Measurements from ENCODE around the gene SARDH.

SARDH gene

DNA sequence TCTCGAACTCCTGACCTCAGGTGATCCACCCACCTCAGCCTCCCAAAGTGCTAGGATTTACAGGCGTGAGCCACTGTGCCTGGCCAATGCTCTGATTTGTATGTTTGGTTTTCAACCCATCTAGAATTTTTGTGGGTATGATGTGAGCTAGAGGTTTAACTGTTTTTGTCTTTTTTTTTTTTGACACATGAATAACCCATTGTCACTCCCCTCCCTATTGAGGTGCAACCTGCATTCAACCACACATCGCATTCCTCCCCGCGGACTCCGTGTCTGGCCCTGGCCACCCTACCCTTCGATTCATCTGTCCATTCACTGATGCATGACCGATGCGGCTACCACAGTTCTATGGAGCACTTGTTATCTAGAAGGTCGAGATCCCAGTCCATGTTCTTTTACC lies 119.4 kb downstream of the SARDH start:
- DNase-seq = no peak

DNA sequence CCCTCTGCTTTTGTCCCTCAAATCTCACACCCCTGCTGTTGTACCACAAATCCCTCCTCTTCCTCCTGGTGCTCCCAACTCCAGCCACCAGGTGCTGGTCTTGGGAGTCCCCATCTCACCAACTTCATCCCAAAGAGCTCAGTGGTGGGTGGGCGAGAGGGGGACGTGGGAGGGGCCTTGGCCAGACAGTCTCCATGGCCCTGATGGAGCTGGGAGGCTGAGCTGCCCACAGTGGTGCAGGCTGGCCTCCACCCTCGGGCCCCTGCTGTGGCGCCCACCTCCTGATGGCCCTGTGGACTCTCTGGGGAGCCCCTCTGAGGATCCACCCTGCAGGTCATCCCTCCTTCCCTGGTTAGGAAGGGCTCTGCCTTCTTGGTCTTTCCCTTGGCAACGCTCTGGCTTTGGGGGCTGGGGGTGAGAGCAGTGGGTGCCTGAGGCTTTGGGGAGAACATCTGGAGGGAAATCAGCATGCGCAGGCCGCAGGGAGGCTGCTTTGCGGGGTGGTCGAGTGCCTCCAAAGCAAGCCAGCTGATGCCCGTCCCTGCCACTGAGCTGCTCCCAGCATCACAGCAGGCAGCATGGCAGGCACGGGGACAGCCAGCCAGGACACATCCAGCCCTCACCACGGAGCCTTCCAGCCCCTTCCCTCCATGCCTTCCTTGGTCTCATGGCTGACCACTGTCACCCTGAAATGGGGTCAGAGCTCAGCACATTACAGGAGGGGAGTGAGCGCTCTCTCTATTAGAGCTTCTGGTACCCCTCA lies 121.3 kb downstream of the SARDH start:
- no peak for DNase-seq

DNA sequence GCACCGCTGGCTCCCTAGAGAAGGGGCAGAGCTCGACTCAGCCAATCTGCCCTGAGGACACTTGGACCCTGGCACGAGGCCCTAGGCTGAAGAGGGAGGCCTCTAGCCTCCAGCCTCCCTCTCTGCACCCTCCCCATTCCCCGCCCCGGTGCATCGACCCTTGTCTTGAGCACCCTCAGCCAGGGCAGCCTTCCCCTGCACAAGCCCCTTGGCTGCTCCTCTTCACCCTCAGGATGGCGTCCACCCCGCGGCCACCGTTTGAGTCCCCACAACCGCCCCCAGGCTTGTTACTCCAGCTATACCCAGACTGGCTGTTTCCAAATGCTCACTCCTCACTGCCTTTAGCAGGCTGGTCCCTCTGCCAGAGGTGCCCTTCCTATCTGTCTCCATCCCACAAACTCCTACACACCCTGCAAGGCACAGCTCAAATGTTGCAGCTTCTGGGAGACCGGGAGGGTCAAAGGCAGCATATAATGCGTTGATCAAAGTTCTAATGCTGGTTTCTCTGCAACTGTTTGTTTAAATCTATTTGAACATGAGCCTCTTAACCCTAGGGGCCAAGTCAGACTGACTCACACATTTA lies 122.5 kb downstream of the SARDH start:
- no peak for DNase-seq

DNA sequence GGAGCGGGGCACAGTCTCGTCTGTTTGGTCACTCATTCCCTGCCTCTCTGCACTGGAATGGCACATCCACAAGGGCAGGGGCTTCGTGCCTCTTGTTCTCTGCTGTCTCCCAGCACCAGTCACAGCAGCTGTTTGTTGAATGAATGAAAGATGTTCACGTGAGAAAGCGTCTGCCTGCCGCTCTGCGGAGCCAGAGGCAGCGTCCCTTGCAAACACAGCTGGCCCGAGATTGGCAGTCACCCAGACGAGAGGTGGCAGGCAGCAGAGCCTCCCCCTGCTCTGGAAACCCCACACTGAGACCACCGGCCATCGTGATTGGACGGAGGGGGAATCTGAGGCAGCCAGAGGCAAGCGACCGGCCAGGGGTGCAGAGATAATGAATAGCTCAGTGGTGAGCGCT lies 123.0 kb downstream of the SARDH start:
- DNase-seq = no peak

DNA sequence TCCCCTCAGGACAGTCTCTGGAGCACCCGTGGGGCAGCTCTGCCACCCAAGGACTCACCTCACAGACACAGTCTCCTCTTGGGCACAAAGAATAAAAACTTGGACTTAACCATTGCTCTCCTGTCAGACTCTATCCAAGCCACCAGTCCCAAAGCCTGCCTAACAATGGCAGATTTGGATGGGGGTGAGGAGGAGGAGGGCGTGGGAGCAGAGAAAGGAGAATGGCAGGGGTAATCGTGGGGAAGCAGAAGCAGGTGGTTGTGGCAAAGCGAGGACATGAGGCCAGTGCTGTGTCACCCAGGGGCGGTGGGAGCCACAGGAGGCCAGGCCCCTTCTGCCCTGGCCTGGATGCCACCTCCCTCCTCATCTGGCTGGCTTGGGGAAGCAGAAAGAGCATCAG lies 123.5 kb downstream of the SARDH start:
- DNase-seq = no peak

DNA sequence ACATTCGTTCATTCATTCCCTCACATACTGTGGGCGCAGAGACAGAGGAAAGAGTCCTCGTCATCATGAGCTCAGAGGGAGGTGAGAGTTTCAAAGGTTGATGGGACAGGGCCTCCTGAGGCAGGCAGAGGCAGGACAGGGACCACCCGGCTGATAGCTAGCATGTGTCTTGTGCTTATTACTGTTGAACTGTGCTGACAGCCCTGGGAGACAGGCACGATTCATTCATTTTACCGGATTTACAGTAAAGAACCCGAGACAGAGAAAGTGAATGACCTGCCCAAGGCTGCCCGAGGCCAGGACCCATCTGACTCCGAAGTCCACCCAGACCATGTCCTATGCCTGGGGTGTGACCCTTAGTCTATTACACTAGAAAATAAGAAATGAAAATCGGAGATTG lies 124.1 kb downstream of the SARDH start:
- DNase-seq = no peak
